ENCODE data around the gene KLK14.

GRCh38 chr19:51063664-51064063 is 19.0 kb downstream of the KLK14 start:
- TF ChIP-seq CTCF (IDR thresholded peaks at IDR 0.05; ENCODE audit: poor library complexity): no peak
- no peak for TF ChIP-seq EZH2 (IDR thresholded peaks at IDR 0.05; ENCODE audit: borderline replicate concordance)
